Measurements from ENCODE around the gene GRK6. TPM values are rescaled to one million over a fixed set of nuclear protein-coding genes. Genes with fewer than 3 reads are reported as not detected.

GRK6 gene
- total RNA-seq, 4 donors from 2014 or later, result 16.1 to 45.5 (median 27.2) TPM

DNA sequence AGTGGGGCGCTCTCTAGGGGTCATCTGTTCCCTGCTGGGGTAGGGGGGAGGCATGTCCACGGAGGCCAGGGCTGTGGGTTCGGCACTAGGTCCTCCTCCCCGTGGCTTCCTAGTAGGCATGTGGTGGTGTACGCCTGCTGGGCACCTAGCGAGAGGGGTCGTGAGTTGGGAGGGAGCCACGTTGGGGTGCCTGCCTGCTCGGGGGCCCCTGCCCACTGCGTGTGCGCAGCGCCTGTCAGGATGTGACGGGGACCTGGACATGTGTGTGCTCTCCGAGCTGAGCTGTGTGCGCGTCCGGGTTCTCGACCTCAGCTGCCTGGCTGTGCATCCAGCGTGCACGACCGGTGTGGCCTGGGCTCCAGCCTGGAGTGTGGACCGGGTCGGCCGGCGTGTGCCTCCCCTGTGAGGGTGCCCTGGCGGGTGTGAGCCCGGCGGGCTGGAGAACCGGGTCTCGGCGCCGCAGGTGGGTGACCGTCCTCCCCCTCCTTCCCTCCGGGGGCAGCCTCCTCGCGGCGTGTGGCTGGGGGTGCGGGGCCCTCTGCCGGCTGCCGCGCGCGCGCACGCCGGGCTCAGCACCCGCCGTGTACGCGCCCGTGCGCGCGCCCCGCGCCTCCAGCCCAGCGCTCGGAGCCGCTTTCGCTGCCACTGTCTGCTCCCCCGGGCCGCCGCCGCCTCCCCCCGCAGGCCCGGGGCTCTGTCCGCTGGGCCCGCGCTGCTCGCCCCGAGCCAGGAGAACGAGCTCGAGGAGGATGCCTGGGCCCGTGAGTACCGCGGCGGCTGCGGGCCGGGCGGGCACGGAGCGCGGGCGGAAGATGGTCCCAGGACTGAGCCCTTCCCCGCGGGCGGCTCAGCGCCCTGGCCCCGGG is 20.0 kb downstream of the GRK6 start, which contains the start of gene PRR7:
Gene PRR7, plus strand, starts transcription at position 615 of the 866 bp plus-strand sequence. CDS start 8,254 bp downstream, outside the sequence.
- peak; percentile 48 for ATAC-seq (ENCODE audit: low FRiP score)
- TF ChIP-seq, protein P1, sequence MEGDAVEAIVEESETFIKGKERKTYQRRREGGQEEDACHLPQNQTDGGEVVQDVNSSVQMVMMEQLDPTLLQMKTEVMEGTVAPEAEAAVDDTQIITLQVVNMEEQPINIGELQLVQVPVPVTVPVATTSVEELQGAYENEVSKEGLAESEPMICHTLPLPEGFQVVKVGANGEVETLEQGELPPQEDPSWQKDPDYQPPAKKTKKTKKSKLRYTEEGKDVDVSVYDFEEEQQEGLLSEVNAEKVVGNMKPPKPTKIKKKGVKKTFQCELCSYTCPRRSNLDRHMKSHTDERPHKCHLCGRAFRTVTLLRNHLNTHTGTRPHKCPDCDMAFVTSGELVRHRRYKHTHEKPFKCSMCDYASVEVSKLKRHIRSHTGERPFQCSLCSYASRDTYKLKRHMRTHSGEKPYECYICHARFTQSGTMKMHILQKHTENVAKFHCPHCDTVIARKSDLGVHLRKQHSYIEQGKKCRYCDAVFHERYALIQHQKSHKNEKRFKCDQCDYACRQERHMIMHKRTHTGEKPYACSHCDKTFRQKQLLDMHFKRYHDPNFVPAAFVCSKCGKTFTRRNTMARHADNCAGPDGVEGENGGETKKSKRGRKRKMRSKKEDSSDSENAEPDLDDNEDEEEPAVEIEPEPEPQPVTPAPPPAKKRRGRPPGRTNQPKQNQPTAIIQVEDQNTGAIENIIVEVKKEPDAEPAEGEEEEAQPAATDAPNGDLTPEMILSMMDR (IDR thresholded peaks at IDR 0.05), result no peak
- no peak for DNase-seq (ENCODE audit: low spot score)

DNA sequence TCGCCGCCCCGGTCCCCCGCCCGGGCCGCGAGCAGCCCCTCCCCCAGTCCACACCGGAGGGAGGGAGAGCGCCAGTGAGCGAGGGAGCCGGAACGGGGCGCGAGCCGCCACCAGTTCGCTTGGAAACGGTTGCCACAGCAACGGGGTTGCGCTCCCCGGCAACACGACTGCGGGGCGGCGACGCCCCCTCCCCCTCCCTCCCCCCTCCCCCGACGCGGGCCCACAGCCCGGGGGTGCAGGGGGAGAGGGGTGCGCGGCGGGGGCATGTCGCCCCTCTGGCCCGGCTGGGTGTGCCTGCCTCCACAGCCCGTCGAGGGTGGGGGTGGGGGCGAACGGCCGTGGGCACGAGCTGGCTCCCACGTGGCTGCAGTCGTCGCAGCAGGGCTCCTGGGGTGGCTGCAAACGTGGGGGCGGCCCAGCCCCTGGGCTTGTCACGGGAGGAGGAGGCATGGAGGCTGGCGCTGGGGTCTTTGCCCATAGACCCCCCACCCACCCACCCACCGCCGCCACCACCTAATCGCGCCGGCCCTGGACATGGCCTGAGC is 20.7 kb downstream of the GRK6 start:
- no peak for DNase-seq (ENCODE audit: low spot score)
- ATAC-seq (ENCODE audit: low FRiP score), result peak; percentile 6

DNA sequence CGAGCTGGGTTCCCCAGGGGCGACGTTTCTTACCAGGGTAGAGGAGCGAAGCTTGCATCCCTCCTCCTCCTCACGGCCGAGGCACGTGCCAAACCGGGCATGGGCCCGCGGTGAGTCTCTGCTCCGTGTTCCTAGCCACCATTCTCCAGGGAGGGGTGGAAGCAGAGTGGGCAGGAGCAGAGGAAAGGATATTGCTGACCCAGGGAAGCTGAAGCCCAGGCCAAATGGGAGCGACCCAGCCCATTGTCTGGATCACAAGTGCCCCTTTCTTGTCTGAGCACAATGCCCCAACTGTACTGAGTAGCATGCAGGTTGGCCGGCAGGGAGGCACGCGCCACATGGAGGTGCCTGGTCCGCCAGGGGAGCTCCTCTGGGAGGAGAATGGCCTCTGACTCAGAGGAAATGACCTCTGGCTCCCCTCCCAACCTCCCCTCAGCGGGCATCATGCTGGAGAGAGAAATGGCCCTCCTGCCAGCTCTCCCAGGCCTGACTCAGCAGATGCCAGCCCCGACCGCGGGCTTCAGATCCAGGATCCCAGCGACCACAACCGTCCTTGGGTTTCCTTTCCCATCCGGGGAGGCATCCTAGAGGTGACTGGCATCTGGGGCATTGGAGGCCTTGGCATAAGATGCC is 21.3 kb downstream of the GRK6 start:
- DNase-seq (ENCODE audit: low spot score), result no peak

More for the DNA sequence above, 20.7 kb downstream of the GRK6 start:
- TF ChIP-seq, protein P1 (IDR thresholded peaks at IDR 0.05), result no peak

DNA sequence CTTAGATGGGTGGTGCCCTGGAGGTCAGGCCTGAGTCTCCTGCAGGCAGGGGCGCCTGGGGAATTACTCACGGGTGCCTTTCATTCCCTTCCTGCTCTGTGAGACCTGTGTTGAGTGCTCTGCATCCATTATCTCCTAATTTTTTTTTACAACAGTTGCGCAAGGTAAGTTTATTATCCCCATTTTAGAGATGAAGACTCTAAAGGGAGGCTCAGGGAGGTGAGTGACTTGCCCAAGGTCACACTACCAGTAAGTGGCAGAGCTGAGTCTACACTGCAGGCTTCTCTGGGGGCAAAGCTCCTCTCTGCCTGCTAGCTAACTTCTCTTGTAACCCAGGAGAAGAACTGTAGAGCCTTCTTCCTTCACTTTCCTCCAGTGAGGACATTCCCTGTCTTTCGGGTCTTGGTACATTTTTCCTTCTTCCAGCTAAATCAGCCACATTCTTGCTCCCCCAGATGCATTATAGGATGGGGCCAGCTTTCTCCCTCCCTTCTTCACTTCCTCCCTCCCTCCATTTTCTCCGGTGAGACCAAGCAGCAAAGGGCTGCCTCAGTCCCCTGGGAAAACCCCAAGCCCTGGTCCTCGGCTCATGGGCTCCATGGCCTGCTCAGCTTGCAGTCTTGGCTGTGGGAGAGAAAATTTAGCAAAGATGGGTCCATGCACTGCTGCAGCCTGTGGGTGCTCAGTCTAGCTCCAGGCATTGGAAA is 21.9 kb downstream of the GRK6 start:
- ATAC-seq (ENCODE audit: low FRiP score), result no peak
- TF ChIP-seq, protein P1 (IDR thresholded peaks at IDR 0.05), result no peak
- DNase-seq (ENCODE audit: low spot score), result no peak

More for the DNA sequence above, 21.3 kb downstream of the GRK6 start:
- ATAC-seq (ENCODE audit: low FRiP score), result peak; percentile 81
- TF ChIP-seq, protein P1 (IDR thresholded peaks at IDR 0.05), result no peak

DNA sequence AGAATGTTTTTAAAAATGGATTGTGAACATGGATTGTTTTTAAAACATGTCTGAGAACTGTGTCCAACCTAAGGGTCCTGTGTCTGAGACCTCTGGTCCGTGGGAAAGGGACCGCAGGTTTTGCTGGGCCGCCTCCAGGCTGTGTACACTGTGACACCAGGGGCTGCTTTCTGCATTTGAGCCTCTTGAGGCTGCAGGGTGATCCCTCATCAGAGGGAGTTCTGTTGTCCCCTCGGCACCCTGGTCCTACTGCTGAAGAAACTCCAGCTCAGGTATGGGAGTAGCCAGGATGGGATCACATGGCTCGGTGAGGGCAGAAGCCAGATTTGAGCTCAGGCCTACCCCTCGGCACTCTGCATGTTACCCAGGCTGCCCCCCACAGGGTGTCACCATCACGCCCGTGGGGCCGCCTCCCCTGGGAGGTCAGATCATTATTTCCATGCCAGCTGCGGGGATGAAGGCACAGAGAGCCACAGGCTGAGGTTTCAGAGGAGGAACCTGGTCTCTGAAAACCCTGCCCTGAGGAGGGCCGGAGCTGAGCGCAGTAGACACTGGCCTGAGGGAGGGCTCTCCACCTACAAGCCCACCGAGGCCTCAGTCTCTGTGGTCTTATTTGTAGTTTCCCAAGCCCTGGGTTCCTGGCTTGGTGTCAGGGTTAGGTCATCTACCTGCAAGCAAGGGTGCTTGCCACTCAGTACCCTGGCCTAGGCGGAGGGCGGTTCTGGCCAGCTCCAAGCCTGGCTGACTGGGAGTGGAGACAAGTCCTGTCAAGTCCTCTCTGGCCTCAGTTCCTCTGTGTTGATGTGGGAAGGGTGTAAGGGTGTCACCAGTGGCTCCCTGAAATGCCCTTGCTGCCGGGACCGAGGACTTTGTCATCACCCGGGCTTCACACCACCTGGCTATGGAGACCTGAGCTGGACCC is 22.9 kb downstream of the GRK6 start:
- TF ChIP-seq, protein P1 (IDR thresholded peaks at IDR 0.05), result no peak
- ATAC-seq (ENCODE audit: low FRiP score), result no peak
- DNase-seq (ENCODE audit: low spot score), result no peak

All from omental fat pad (tissue), 4 donors.